PC-3 (cell line): ENCODE data around the gene SLC12A9. TPM values are rescaled to one million over a fixed set of nuclear protein-coding genes. Genes with fewer than 3 reads are reported as not detected.

Experiments
- ATAC-seq: fragments of 200-7000 bp; cut with Tn5 transposase; 2 replicates; pipeline ENCODE4 v1.9.1; 2020; ENCODE audit warnings: mild to moderate bottlenecking, moderate library complexity
- BruUV-seq: library from RNA; stranded (reverse); fragments of 400-500 nt; replicated peaks from 2 replicates; lab custom pipeline; 2021; lab: Mats Ljungman, UMichigan
- CTCF ChIA-PET: fragments of 300-600 bp; sonication (Branson Sonifier 250); formaldehyde crosslinking; loops from one replicate; lab custom pipeline; 2022; ENCODE audit warnings: antibody characterized with exemption; lab: Charles Lee
- POLR2A ChIA-PET: fragments of 300-600 bp; sonication (Branson Sonifier 250); formaldehyde crosslinking; loops from one replicate; lab custom pipeline; 2022; ENCODE audit warnings: antibody characterized with exemption; ENCODE audit not compliant: unreplicated experiment; lab: Charles Lee
- DNase-seq: peaks from one replicate; pipeline ENCODE4 v3.0.0-alpha.2; 2015
- H2AFZ ChIP-seq: fragments of 300-600 bp; sonication (generic); 2 replicates; pipeline ENCODE4 v1.6.0; 2016; ENCODE audit warnings: antibody characterized with exemption, low read length
- H3F3A ChIP-seq: fragments of 300-600 bp; sonication (generic); one replicate; pipeline ENCODE4 v1.6.0; 2017; ENCODE audit warnings: antibody characterized with exemption, low read length, control low read depth, mild to moderate bottlenecking; ENCODE audit not compliant: unreplicated experiment
- H3K27ac ChIP-seq: fragments of 300-600 bp; sonication (generic); 2 replicates; pipeline ENCODE4 v1.5.1; 2016; ENCODE audit warnings: mild to moderate bottlenecking, low read length
- H3K27me3 ChIP-seq: fragments of 300-600 bp; sonication (generic); 2 replicates; pipeline ENCODE4 v1.6.1; 2016; ENCODE audit warnings: low read length, mixed read lengths
- H3K36me3 ChIP-seq: fragments of 300-600 bp; sonication (generic); 2 replicates; pipeline ENCODE4 v1.6.1; 2016; ENCODE audit warnings: low read depth, mixed run types, low read length, mixed read lengths
- H3K4me1 ChIP-seq: fragments of 300-600 bp; sonication (generic); 2 replicates; pipeline ENCODE4 v1.5.1; 2016; ENCODE audit warnings: low read length; ENCODE audit not compliant: insufficient read depth
- H3K4me2 ChIP-seq: fragments of 300-600 bp; sonication (generic); 2 replicates; pipeline ENCODE4 v1.6.0; 2016; ENCODE audit warnings: low read length
- H3K4me3 ChIP-seq: fragments of 300-600 bp; sonication (generic); 2 replicates; pipeline ENCODE4 v1.5.1; 2016; ENCODE audit warnings: mild to moderate bottlenecking, low read length, mixed read lengths
- H3K79me2 ChIP-seq: fragments of 300-600 bp; sonication (generic); 2 replicates; pipeline ENCODE4 v1.6.1; 2017; ENCODE audit warnings: low read length, mixed read lengths
- H3K9ac ChIP-seq: fragments of 300-600 bp; sonication (generic); 2 replicates; pipeline ENCODE4 v1.6.0; 2016; ENCODE audit warnings: mild to moderate bottlenecking, low read length
- H3K9me2 ChIP-seq: fragments of 300-600 bp; sonication (generic); replicated peaks from 2 replicates; pipeline ENCODE4 v1.6.1; 2016; ENCODE audit warnings: mixed run types, low read length, mixed read lengths
- H3K9me3 ChIP-seq: fragments of 300-600 bp; sonication (generic); 2 replicates; pipeline ENCODE4 v1.6.1; 2016; ENCODE audit warnings: low read length, mixed read lengths
- H4K20me1 ChIP-seq: fragments of 300-600 bp; sonication (generic); 2 replicates; pipeline ENCODE4 v1.6.1; 2016; ENCODE audit warnings: low read length, mixed read lengths
- CTCF ChIP-seq: fragments of 300-600 bp; sonication (generic); conservative IDR thresholded peaks from 2 replicates; pipeline ENCODE4 v1.5.1; 2017; ENCODE audit warnings: antibody characterized with exemption, low read depth, mild to moderate bottlenecking, low read length
- EZH2 ChIP-seq: fragments of 300-600 bp; sonication (generic); IDR thresholded peaks from one replicate; pipeline ENCODE4 v1.6.1; 2017; ENCODE audit warnings: antibody characterized with exemption, mild to moderate bottlenecking, low read length; ENCODE audit not compliant: unreplicated experiment
- EZH2phosphoT487 ChIP-seq: fragments of 300-600 bp; sonication (generic); IDR thresholded peaks from 2 replicates; pipeline ENCODE4 v1.6.1; 2018; ENCODE audit warnings: mild to moderate bottlenecking, antibody characterized with exemption, low read length, borderline replicate concordance
- intact Hi-C: fragments of 100-400 bp; cut with micrococcal nuclease; formaldehyde crosslinking; loops from 2 replicates; pipeline ENCODE4 v1.9.0; 2023
- total RNA-seq: library from RNA; depleted of rRNA; stranded (reverse); fragments of >200 nt; gene quantifications from 2 replicates; pipeline ENCODE4 v1.2.3, GENCODE V29; 2014

SLC12A9 gene
- total RNA-seq, 1 experiment from 2014 or later, result 31.2 TPM

- Histone ChIP-seq H3K27ac (no peak overlapping the region), H3K36me3 (peaks cover 81% of the 10 kb centered on the region), H2AFZ (no peak overlapping the region), H3K4me1 (peaks cover 8% of the 10 kb centered on the region), H3K4me3 (no peak overlapping the region), H3K27me3 (no peaks in the 10 kb centered on the region), H4K20me1 (peaks cover 23% of the 10 kb centered on the region), H3K79me2 (peaks cover 59% of the 10 kb centered on the region), H3F3A (no peaks in the 10 kb centered on the region), H3K9me2 (no peaks in the 10 kb centered on the region), H3K9me3 (no peaks in the 10 kb centered on the region), H3K9ac (no peak overlapping the region), H3K4me2 (no peak overlapping the region)
- ChIA-PET CTCF (no interaction called here), POLR2A (no interaction called here)
- TF ChIP-seq CTCF (no peak), EZH2phosphoT487 (no peak), EZH2 (no peak)
- DNase-seq, result no peak
- intact Hi-C loops, result no loop called here
- no TSS peak for BruUV-seq
- no peak for ATAC-seq
Observed at GRCh38 chr7:100882785-100883526, 30.4 kb downstream of the SLC12A9 start.

DNA sequence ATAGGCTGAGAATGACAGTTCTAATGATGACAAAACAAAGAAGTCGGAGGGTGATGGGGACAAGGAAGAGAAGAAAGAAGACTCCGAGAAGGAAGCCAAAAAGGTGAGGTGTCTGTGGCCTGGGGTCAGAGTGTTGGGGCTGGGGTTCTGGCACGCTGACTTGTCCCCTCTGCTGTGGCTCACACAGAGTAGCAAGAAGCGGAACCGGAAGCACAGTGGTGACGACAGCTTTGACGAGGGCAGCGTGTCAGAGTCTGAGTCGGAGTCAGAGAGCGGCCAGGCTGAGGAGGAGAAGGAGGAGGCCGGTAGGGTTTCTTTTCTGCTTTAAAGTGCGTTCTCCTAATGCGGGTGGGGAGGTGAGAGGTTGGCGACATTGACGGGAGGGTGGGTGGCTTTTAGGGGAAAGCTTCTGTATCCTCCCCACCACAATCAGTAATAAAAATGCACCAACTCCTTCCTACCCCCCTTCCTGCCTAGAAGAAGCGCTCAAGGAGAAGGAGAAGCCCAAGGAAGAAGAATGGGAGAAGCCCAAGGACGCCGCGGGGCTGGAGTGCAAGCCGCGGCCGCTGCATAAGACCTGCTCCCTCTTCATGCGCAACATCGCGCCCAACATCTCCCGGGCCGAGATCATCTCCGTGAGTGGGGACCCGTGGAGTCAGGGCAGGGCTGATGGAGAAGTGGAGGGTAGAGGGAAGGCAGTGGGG, 32.4 kb downstream of the SLC12A9 start:
- Histone ChIP-seq H3K27me3 (no peaks in the 10 kb centered on the region), H3K27ac (no peak overlapping the region), H3K9me2 (no peaks in the 10 kb centered on the region), H2AFZ (no peak overlapping the region), H3K9ac (no peak overlapping the region), H3K9me3 (no peaks in the 10 kb centered on the region), H3F3A (no peaks in the 10 kb centered on the region), H3K4me3 (no peak overlapping the region), H4K20me1 (peaks cover 5% of the 10 kb centered on the region; the same call in 1 of the 2 replicates), H3K4me1 (peaks cover 17% of the 10 kb centered on the region), H3K79me2 (peaks cover 54% of the 10 kb centered on the region), H3K4me2 (no peak overlapping the region), H3K36me3 (peaks cover 72% of the 10 kb centered on the region)
- TSS peak; percentile 25 for BruUV-seq
- no peak for DNase-seq
- no peak for TF ChIP-seq EZH2phosphoT487
- no peak for TF ChIP-seq CTCF
- no peak for TF ChIP-seq EZH2
- ChIA-PET CTCF (no interaction called here), POLR2A (no interaction called here)
- intact Hi-C loops, result no loop called here
- no peak for ATAC-seq
